Right lobe of liver (tissue), 4 donors: ENCODE results near the gene EMC10.

Source experiments
- POLR2A ChIP-seq: fragments of 450-650 bp; IDR thresholded peaks from one replicate; pipeline ENCODE4 v1.6.1; 2017; ENCODE audit warnings: antibody characterized with exemption, mild to moderate bottlenecking
- TF ChIP-seq, protein P1 (sequence below), 4 donors: fragments of 200-600 bp in 3 of 4; fragments of 450-650 bp in 1 of 4; IDR thresholded peaks; one replicate each; pipeline versions ENCODE4 v1.5.1 to v1.8.0; 2016 to 2022; ENCODE audit warnings: antibody characterized with exemption in 4 of 4, mild to moderate bottlenecking in 2 of 4
- donor health status: DM: no; HTN: no; CAD: no.
- donor health status: DM: no; HTN: no; CAD: no.
- donor health status: DM: no; HTN: yes; CAD: no.

DNA sequence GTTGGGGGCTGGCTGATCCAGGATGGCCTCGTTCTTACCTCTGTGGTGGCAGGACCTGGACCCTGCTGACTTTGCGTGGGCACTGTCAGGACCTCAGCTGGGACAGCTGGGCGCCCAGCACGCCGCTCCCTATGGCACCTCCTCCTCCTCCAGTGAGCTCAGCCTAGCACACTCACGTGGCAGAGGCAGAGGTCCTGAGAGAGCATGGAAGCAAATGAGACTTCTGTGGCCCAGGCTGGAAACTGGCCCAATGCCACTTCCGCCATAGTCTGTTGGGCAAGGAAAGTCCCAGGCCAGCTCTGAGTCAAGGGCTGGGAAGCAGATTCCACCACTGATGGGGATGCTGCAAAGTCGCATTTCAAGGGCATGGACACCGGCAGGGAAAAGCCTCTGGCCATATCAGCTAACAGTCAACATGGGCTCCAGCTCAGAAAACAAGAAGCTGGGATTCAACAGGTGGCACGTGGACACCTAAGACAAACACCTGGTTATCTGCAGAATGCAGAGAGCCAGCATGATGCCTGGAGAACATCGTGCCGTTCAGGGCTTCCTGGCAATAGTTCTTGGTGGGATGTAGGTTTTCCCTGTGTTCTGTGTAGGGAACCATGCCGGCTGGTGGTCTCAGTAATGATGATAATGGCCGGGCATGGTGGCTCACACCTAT, 26.9 kb upstream of the EMC10 start:
- TF ChIP-seq, protein P1, sequence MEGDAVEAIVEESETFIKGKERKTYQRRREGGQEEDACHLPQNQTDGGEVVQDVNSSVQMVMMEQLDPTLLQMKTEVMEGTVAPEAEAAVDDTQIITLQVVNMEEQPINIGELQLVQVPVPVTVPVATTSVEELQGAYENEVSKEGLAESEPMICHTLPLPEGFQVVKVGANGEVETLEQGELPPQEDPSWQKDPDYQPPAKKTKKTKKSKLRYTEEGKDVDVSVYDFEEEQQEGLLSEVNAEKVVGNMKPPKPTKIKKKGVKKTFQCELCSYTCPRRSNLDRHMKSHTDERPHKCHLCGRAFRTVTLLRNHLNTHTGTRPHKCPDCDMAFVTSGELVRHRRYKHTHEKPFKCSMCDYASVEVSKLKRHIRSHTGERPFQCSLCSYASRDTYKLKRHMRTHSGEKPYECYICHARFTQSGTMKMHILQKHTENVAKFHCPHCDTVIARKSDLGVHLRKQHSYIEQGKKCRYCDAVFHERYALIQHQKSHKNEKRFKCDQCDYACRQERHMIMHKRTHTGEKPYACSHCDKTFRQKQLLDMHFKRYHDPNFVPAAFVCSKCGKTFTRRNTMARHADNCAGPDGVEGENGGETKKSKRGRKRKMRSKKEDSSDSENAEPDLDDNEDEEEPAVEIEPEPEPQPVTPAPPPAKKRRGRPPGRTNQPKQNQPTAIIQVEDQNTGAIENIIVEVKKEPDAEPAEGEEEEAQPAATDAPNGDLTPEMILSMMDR (IDR thresholded peaks at IDR 0.05): no peak
- TF ChIP-seq POLR2A: no peak
